ENCODE results near the gene DUOX1.

DUOX1 gene

DNA sequence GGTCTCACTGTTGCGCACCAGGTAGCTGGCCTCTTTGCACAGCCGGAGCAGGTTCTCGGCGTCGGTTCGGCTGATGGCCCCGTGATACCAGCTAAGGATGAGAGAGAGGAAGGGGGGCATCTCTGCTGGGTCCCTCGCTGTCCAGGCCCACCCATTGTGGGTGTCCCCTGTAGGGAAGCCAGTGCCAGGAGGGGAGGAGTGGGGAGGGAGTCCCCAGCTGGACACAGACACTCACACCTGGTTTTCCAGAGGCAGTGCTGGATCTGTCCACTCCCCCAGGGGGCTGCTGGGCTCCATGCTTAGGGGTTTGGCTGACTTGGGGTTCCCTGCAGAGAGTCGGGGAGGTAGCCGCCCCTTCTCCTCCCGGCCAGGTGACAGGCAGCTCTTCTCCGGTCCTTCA is 42.1 kb downstream of the DUOX1 start:
- FAIRE-seq (no peak), DNase-seq (ENCODE audit: insufficient read length, low spot score) (peak; percentile 5)
- TF ChIP-seq, protein P1, sequence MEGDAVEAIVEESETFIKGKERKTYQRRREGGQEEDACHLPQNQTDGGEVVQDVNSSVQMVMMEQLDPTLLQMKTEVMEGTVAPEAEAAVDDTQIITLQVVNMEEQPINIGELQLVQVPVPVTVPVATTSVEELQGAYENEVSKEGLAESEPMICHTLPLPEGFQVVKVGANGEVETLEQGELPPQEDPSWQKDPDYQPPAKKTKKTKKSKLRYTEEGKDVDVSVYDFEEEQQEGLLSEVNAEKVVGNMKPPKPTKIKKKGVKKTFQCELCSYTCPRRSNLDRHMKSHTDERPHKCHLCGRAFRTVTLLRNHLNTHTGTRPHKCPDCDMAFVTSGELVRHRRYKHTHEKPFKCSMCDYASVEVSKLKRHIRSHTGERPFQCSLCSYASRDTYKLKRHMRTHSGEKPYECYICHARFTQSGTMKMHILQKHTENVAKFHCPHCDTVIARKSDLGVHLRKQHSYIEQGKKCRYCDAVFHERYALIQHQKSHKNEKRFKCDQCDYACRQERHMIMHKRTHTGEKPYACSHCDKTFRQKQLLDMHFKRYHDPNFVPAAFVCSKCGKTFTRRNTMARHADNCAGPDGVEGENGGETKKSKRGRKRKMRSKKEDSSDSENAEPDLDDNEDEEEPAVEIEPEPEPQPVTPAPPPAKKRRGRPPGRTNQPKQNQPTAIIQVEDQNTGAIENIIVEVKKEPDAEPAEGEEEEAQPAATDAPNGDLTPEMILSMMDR (IDR thresholded peaks at IDR 0.05; ENCODE audit: insufficient read depth, missing control alignments) = no peak

DNA sequence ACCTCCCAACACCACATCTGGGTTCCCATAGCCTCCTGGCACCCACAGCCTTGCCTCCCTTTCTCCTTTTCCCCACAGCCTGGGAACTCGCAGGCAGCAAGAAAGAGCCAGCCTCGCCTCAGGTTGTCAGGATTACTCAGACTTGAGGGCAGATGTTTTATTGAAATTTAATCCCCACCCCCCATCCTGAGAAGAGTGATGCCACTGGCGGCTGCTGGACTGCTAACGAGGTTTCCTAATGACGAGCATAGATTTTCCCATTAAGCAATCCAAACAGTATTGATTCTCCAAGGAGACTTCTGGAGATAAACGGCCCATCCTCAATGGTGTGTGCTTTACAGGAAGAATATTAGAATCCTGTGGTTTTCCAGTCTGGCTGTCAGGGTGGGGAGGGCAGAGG is 44.3 kb downstream of the DUOX1 start:
- TF ChIP-seq, protein P1 (IDR thresholded peaks at IDR 0.05; ENCODE audit: insufficient read depth, missing control alignments) = no peak
- FAIRE-seq (no peak), DNase-seq (ENCODE audit: insufficient read length, low spot score) (peak; percentile 5)

GRCh38 chr15:45174577-45174976 is 44.8 kb downstream of the DUOX1 start:
- FAIRE-seq = no peak
- DNase-seq (ENCODE audit: insufficient read length, low spot score) = no peak
- TF ChIP-seq, protein P1 (IDR thresholded peaks at IDR 0.05; ENCODE audit: insufficient read depth, missing control alignments) = no peak

- TF ChIP-seq, protein P1 (IDR thresholded peaks at IDR 0.05; ENCODE audit: insufficient read depth, missing control alignments) = no peak
- DNase-seq (ENCODE audit: insufficient read length, low spot score) = peak; percentile 8
- FAIRE-seq = no peak
Measured at GRCh38 chr15:45177285-45177684, 47.5 kb downstream of the DUOX1 start.

DNA sequence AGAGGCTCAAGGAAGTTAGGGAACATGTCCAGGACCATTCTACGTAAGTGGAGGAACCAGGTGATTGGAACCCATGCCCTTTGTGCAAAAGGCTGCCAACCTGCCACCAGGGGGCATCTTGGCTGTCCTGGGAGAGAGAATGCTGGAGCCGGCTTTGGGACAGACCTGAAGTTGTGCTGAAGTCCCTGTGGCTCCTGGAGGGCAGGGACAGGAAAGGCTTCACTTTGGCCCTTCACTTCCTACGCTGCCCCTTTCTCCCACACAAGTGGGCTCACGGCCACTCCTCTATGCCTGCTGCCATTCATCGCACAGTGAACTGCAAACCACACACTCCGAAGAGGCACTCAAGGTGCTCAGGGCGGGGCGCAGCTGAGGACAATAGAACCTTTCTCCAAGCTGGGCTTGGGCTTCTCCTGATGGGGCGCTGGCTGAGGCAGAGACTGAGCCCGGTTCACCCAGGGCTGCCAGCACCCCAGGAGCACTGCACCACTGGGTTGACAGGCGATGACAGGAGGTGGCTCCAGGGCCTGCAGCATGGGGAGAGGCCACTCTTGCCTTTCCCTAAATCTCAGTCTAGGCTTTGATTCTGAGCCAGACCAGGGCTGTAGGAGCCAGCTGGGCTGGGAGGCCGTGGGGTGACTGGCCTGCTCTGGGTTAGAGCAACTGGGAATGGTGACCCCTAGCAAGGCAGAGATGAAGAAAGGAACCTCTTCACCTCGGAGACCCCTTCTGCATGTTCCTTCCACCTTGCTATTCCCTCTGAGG is 49.6 kb downstream of the DUOX1 start:
- TF ChIP-seq, protein P1 (IDR thresholded peaks at IDR 0.05; ENCODE audit: insufficient read depth, missing control alignments) = peak; percentile 42
- no peak for FAIRE-seq
- peak; percentile 4 for DNase-seq (ENCODE audit: insufficient read length, low spot score)

DNA sequence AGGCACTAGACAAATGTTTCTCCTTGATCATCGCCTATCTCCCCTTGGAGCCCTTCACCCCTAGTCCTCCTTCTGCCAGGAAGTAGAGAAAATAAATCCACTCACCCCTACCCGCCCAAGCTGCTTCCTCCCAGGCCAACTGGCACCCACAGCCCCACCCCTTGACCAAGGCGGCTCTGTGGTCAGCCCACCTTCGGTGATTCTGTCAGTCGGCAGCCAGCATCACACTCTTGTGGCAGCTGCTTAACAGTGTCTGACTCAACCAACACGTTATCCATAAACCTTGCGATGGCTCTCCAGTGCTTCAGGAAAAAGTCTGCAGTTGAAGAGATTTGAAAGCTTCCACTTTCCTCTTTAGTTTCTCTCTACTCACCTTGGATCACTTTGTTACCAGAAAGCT is 50.4 kb downstream of the DUOX1 start:
- no peak for FAIRE-seq
- TF ChIP-seq, protein P1 (IDR thresholded peaks at IDR 0.05; ENCODE audit: insufficient read depth, missing control alignments) = no peak
- no peak for DNase-seq (ENCODE audit: insufficient read length, low spot score)

DNA sequence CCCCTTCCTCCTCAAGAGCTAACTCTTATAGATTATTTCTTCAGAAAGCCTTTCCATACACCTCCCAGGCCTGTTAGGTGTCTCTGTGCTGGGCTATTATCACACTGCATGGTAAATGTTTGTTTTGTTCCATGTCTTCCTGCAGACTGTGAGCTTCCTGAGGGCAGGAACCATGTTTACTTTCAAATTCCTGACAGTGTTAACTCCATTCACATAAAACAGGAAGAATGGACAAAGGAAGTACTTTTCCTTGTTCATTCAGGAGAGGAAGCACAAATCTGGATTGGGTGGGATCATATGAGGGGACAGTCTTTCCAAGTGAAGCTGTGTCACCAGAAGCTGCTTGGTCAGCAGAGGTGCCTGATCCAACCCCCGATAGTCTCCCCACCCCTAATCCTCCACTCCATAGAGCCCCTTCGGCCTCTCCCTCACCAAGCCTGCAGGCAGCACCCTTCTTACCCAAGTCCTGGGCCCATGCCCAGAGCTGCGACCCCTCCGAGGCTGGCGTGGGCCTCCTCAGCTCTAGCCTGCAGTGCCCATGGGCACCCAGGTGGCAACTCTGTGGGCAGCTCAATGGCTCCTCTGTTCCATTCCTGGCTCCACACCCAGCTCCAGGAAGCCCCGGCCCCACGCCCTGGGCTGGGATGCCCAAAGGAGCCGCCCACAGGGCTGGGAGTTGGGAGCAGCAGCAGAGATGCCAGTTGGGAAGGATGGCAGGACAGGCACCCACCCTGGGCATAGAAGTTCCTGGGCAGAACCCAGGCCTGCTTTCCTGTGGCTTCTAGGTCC is 51.0 kb downstream of the DUOX1 start:
- TF ChIP-seq, protein P1 (IDR thresholded peaks at IDR 0.05; ENCODE audit: insufficient read depth, missing control alignments) = no peak
- no peak for FAIRE-seq
- DNase-seq (ENCODE audit: insufficient read length, low spot score) = peak; percentile 10

Measured in D721Med (cell line).